Urinary bladder (tissue), 4 donors: ENCODE measurements around the gene TRAPPC4. TPM values are rescaled to one million over a fixed set of nuclear protein-coding genes. Genes with fewer than 3 reads are reported as not detected.

ENCODE experiments used
- DNase-seq: peaks from one replicate; pipeline ENCODE4 v3.0.0-alpha.2; 2015; ENCODE audit errors: extremely low spot score
- H3K27ac ChIP-seq: one replicate; pipeline ENCODE4 v1.5.1; 2013; ENCODE audit warnings: low read depth, mild to moderate bottlenecking, moderate library complexity
- H3K36me3 ChIP-seq: one replicate; pipeline ENCODE4 v1.6.1; 2013; ENCODE audit warnings: mild to moderate bottlenecking, moderate library complexity; ENCODE audit not compliant: insufficient read depth
- H3K4me1 ChIP-seq: one replicate; pipeline ENCODE4 v1.6.1; 2013; ENCODE audit warnings: mild to moderate bottlenecking, moderate library complexity; ENCODE audit not compliant: insufficient read depth
- H3K4me3 ChIP-seq: one replicate; pipeline ENCODE4 v1.5.1; 2013; ENCODE audit warnings: low read depth, low read length
- WGBS: extraction: QIAGEN DNeasy Blood & Tissue Kit; methylation state at CpG from one replicate; pipeline ENCODE4 v1.1.7; 2013; 5-methylcytosine and 5-hydroxymethylcytosine counted together
- polyA plus RNA-seq: library from polyadenylated mRNA; stranded (reverse); fragments of 200-250 nt; gene quantifications from one replicate; pipeline ENCODE4 v1.2.3, GENCODE V29; 2013
- total RNA-seq: library from RNA; depleted of rRNA; stranded (reverse); fragments of >200 nt; gene quantifications from one replicate; pipeline ENCODE4 v1.2.3, GENCODE V29; 2014
- donor health status: healthy with polysubstance abuse.
- donor health status: healthy.

Gene TRAPPC4
- total and polyA plus RNA-seq, 2 donors = 40.6 to 59.3 TPM

GRCh38 chr11:119023741-119024140 lies 5.2 kb downstream of the TRAPPC4 start:
- Histone ChIP-seq H3K27ac (no peak overlapping the region), H3K36me3 (peaks cover 3% of the 10 kb centered on the region), H3K4me1 (no peaks in the 10 kb centered on the region), H3K4me3 (no peak overlapping the region)
- DNase-seq = no peak

GRCh38 chr11:119024430-119025098 lies 6.0 kb downstream of the TRAPPC4 start:
- peaks cover 3% of the 10 kb centered on the region for H3K36me3 ChIP-seq
- DNase-seq = no peak
- 56% methylated on average over 15 of the region's 15 CpGs for WGBS
- no peak overlapping the region for H3K4me3 ChIP-seq
- no peaks in the 10 kb centered on the region for H3K4me1 ChIP-seq
- no peak overlapping the region for H3K27ac ChIP-seq

GRCh38 chr11:119025099-119025473 lies 6.5 kb downstream of the TRAPPC4 start:
- Histone ChIP-seq H3K4me3 (no peak overlapping the region), H3K4me1 (no peaks in the 10 kb centered on the region), H3K36me3 (peaks cover 3% of the 10 kb centered on the region), H3K27ac (no peak overlapping the region)
- DNase-seq = no peak
- 68% methylated on average over 5 of the region's 5 CpGs for WGBS

GRCh38 chr11:119025541-119025940 lies 7.0 kb downstream of the TRAPPC4 start:
- Histone ChIP-seq H3K27ac (no peak overlapping the region), H3K4me1 (no peaks in the 10 kb centered on the region), H3K4me3 (no peak overlapping the region), H3K36me3 (peaks cover 3% of the 10 kb centered on the region)
- WGBS = 79% methylated on average over 5 of the region's 5 CpGs
- no peak for DNase-seq

GRCh38 chr11:119025978-119026766 lies 7.6 kb downstream of the TRAPPC4 start:
- WGBS = 88% methylated on average over 16 of the region's 16 CpGs
- Histone ChIP-seq H3K27ac (no peak overlapping the region), H3K4me1 (no peaks in the 10 kb centered on the region), H3K36me3 (peaks cover 3% of the 10 kb centered on the region), H3K4me3 (no peak overlapping the region)
- no peak for DNase-seq

- WGBS = 91% methylated on average over 2 of the region's 2 CpGs
- Histone ChIP-seq H3K36me3 (peaks cover 3% of the 10 kb centered on the region), H3K4me3 (no peak overlapping the region), H3K27ac (no peak overlapping the region), H3K4me1 (no peaks in the 10 kb centered on the region)
- DNase-seq = no peak
Measured at GRCh38 chr11:119026970-119027369, 8.4 kb downstream of the TRAPPC4 start.

- WGBS = 95% methylated on average over 9 of the region's 9 CpGs
- DNase-seq = no peak
- Histone ChIP-seq H3K4me1 (no peaks in the 10 kb centered on the region), H3K36me3 (peaks cover 3% of the 10 kb centered on the region), H3K27ac (no peak overlapping the region), H3K4me3 (no peak overlapping the region)
Measured at GRCh38 chr11:119027561-119028345, 9.2 kb downstream of the TRAPPC4 start.

GRCh38 chr11:119028346-119029068 lies 9.9 kb downstream of the TRAPPC4 start:
- 84% methylated on average over 9 of the region's 9 CpGs for WGBS
- no peak for DNase-seq
- Histone ChIP-seq H3K4me1 (no peaks in the 10 kb centered on the region), H3K36me3 (no peaks in the 10 kb centered on the region), H3K4me3 (no peak overlapping the region), H3K27ac (no peak overlapping the region)

GRCh38 chr11:119029069-119029339 lies 10.4 kb downstream of the TRAPPC4 start:
- no peak for DNase-seq
- H3K36me3 ChIP-seq = no peaks in the 10 kb centered on the region
- no peak overlapping the region for H3K27ac ChIP-seq
- WGBS = 93% methylated on average over 1 of the region's 1 CpG
- H3K4me3 ChIP-seq = no peak overlapping the region
- no peaks in the 10 kb centered on the region for H3K4me1 ChIP-seq

GRCh38 chr11:119029340-119030028 lies 10.9 kb downstream of the TRAPPC4 start:
- H3K27ac ChIP-seq = no peak overlapping the region
- DNase-seq = no peak
- whole genome bisulfite sequencing = 71% methylated on average over 10 of the region's 10 CpGs
- no peaks in the 10 kb centered on the region for H3K36me3 ChIP-seq
- H3K4me3 ChIP-seq = peak overlapping the region; percentile 62
- H3K4me1 ChIP-seq = no peaks in the 10 kb centered on the region

- H3K27ac ChIP-seq = no peak overlapping the region
- DNase-seq = no peak
- no peaks in the 10 kb centered on the region for H3K36me3 ChIP-seq
- 7% methylated on average over 13 of the region's 13 CpGs for WGBS
- peak overlapping the region; percentile 62 for H3K4me3 ChIP-seq
- no peaks in the 10 kb centered on the region for H3K4me1 ChIP-seq
Measured at GRCh38 chr11:119030029-119030328, 11.4 kb downstream of the TRAPPC4 start.

- Histone ChIP-seq H3K4me3 (peak within 1 kb of the TSS; percentile 62), H3K4me1 (no peaks in the 10 kb centered on the region), H3K27ac (peak within 1 kb of the TSS; percentile 12), H3K36me3 (no peaks in the 10 kb centered on the region)
- WGBS = under 1% methylated on average over 67 of the region's 67 CpGs
- peak; percentile 90 for DNase-seq
Measured at GRCh38 chr11:119030329-119031047, 11.9 kb downstream of the TRAPPC4 start, which contains the start of gene SLC37A4. Gene SLC37A4, minus strand, starts transcription at chr11:119030877.

- Histone ChIP-seq H3K36me3 (no peaks in the 10 kb centered on the region), H3K4me3 (no peak overlapping the region), H3K27ac (no peak overlapping the region), H3K4me1 (no peaks in the 10 kb centered on the region)
- DNase-seq = no peak
- WGBS = 80% methylated on average over 9 of the region's 9 CpGs
Measured at GRCh38 chr11:119031912-119032280, 13.3 kb downstream of the TRAPPC4 start.
